ENCODE data around the gene WNK3.

DNA sequence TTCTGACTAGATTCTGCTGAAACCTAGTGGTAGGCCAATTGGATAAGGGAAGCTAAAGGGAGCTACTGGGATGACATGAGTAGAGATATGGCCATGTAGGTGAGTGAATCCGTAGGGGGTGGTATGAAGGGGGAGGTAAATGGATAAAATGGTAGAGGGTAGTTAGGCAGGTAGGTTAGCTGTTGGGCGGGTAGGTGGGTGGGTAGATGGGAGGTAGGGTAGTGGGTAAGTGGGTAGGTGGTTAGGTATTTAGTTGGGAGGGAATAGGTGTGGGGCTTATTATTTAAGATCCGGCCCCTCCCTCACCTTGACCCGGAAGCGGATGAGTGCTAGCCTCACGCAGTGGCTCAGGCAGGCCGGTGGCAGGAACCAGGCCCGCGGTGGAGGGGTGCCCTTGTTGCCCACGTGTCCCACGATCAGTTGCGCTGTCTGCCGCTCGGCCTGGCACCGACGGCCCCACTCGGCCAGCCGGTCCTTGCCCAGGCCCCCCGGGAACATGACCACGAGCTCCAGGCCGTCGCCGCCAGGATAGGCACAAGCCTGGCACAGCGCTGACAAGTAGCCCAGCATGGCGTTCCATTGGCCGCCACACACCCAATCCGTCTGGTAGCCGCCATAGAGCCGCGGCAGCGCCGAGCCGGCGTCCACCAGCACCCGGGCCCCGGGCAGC is 175.5 kb downstream of the WNK3 start:
- TF ChIP-seq, protein P1, sequence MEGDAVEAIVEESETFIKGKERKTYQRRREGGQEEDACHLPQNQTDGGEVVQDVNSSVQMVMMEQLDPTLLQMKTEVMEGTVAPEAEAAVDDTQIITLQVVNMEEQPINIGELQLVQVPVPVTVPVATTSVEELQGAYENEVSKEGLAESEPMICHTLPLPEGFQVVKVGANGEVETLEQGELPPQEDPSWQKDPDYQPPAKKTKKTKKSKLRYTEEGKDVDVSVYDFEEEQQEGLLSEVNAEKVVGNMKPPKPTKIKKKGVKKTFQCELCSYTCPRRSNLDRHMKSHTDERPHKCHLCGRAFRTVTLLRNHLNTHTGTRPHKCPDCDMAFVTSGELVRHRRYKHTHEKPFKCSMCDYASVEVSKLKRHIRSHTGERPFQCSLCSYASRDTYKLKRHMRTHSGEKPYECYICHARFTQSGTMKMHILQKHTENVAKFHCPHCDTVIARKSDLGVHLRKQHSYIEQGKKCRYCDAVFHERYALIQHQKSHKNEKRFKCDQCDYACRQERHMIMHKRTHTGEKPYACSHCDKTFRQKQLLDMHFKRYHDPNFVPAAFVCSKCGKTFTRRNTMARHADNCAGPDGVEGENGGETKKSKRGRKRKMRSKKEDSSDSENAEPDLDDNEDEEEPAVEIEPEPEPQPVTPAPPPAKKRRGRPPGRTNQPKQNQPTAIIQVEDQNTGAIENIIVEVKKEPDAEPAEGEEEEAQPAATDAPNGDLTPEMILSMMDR (conservative IDR thresholded peaks at IDR 0.05; ENCODE audit: low read length), result no peak
- no peak for TF ChIP-seq EZH2phosphoT487 (IDR thresholded peaks at IDR 0.05; ENCODE audit: borderline replicate concordance, low read depth, low read length)
